Measurements from ENCODE around the gene NSMCE1.

Gene NSMCE1

DNA sequence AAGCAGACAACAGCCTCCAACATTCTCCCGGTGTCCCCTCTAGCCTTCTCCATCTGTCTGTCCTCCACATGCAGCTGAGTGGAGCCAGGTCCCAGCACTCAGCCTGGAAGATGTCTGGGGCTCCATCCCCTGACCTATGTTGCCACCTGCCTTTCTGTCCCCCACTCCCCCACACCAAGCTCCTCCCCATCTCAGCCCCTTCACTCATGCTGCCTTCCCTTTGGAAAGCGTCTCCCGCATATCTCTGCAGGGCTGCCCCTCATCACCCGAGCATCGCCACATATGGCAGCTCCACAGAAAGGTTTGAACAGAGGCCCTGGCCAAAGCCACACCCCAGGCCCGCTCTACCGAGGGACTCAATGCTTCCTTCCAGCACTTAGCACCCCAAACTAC, 24.2 kb downstream of the NSMCE1 start:
- no peak overlapping the region for H3K4me3 ChIP-seq (ENCODE audit: low read depth, low read length)
- TF ChIP-seq, protein P1, sequence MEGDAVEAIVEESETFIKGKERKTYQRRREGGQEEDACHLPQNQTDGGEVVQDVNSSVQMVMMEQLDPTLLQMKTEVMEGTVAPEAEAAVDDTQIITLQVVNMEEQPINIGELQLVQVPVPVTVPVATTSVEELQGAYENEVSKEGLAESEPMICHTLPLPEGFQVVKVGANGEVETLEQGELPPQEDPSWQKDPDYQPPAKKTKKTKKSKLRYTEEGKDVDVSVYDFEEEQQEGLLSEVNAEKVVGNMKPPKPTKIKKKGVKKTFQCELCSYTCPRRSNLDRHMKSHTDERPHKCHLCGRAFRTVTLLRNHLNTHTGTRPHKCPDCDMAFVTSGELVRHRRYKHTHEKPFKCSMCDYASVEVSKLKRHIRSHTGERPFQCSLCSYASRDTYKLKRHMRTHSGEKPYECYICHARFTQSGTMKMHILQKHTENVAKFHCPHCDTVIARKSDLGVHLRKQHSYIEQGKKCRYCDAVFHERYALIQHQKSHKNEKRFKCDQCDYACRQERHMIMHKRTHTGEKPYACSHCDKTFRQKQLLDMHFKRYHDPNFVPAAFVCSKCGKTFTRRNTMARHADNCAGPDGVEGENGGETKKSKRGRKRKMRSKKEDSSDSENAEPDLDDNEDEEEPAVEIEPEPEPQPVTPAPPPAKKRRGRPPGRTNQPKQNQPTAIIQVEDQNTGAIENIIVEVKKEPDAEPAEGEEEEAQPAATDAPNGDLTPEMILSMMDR (IDR thresholded peaks at IDR 0.05; ENCODE audit: low read depth, low read length): no peak

DNA sequence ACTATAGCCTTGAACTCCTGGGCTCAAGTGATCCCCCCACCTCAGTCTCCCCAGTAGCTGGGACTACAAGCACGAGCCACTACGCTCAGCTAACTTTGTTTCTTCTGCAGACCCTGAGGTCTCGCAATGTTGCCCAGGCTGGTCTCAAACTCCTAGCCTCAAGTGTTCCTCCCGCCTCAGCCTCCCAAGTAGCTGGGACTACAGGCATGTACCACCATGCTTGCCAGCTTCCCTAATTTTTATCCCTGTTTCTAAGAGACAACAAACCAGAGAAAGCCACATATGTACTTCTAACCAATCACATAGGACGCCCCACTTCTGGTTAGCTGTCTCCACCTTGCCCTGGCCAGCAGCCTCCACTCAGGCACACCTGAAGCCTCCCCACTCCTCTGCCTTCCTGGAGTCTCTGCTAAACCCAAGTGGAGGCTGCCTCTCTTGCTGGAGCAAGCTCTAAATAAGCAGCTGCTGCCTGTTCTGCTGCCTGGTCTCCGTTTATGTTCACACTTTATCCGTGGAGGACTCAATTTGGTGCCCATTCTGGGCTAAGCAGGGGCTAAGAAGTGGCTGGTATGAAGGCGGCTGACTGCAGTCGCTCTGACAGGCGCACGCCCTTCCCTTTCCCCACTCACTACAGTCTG, 24.7 kb downstream of the NSMCE1 start:
- TF ChIP-seq, protein P1 (IDR thresholded peaks at IDR 0.05; ENCODE audit: low read depth, low read length): no peak
- peak overlapping the region; percentile 39; the same call in 1 of the 2 replicates for H3K4me3 ChIP-seq (ENCODE audit: low read depth, low read length)

DNA sequence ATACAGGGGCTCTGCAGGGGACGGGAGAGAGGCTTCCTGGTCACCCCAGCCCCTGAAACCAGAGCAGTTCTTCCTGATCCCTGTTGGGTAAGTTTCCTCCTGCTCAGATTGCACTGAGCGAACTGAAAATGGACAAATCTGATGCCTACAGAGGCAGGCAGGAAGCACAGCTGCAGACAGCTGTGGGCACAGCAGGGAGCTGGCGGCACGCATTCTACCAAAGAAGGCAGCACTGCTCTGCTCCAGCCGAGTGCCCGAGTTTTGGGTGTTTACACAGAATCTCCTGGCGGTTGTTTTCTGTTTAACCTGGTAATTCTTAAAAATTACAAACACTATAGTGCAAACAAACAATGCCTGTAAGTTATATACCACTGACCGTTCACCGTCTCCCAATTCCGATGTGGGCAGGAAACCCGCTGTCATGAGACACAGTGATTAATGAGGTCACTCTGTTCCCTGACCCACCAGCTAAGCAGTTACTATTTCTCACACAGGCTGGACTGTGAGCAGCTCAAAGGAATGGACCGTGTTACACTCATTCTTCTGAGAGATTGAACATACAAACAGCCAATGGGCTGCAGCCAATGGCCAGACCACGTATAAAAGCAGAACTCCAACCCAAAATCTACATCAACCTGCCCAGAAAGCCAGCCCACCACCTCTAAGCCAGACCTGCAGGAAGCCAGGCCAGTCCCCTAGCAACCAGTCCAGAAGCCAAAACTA, 25.5 kb downstream of the NSMCE1 start:
- TF ChIP-seq, protein P1 (IDR thresholded peaks at IDR 0.05; ENCODE audit: low read depth, low read length): no peak
- H3K4me3 ChIP-seq (ENCODE audit: low read depth, low read length): peak overlapping the region; percentile 39

- H3K4me3 ChIP-seq (ENCODE audit: low read depth, low read length): peak overlapping the region; percentile 39
- TF ChIP-seq, protein P1 (IDR thresholded peaks at IDR 0.05; ENCODE audit: low read depth, low read length): no peak
Observed at GRCh38 chr16:27242398-27242797, 26.2 kb downstream of the NSMCE1 start.

GRCh38 chr16:27241658-27242057, 26.9 kb downstream of the NSMCE1 start:
- no peak overlapping the region for H3K4me3 ChIP-seq (ENCODE audit: low read depth, low read length)
- TF ChIP-seq, protein P1 (IDR thresholded peaks at IDR 0.05; ENCODE audit: low read depth, low read length): no peak

GRCh38 chr16:27240948-27241531, 27.5 kb downstream of the NSMCE1 start:
- TF ChIP-seq, protein P1 (IDR thresholded peaks at IDR 0.05; ENCODE audit: low read depth, low read length): no peak
- H3K4me3 ChIP-seq (ENCODE audit: low read depth, low read length): no peak overlapping the region

Data from WI38 (cell line).